Hepatocyte (in vitro differentiated cells): Measurements from ENCODE around the gene AUTS2. TPM values are rescaled to one million over a fixed set of nuclear protein-coding genes. Genes with fewer than 3 reads are reported as not detected.

ENCODE experiments used
- DNase-seq: peaks from one replicate; pipeline ENCODE4 v3.0.0-alpha.2; 2016; ENCODE audit warnings: low spot score
- H2AFZ ChIP-seq: fragments of 200-600 bp; sonication (generic); 2 replicates; pipeline ENCODE4 v1.6.0; 2016; ENCODE audit warnings: antibody characterized with exemption, mild to moderate bottlenecking
- H3K27ac ChIP-seq: fragments of 200-600 bp; sonication (generic); 2 replicates; pipeline ENCODE4 v1.5.1; 2016; ENCODE audit warnings: mild to moderate bottlenecking
- H3K27me3 ChIP-seq: fragments of 200-600 bp; sonication (generic); 2 replicates; pipeline ENCODE4 v1.6.1; 2016
- H3K36me3 ChIP-seq: fragments of 200-600 bp; sonication (generic); replicated peaks from 2 replicates; pipeline ENCODE4 v1.5.1; 2016; ENCODE audit warnings: low read depth; ENCODE audit not compliant: insufficient read depth
- H3K4me1 ChIP-seq: fragments of 200-600 bp; sonication (generic); 2 replicates; pipeline ENCODE4 v1.5.1; 2016; ENCODE audit warnings: mild to moderate bottlenecking, moderate library complexity; ENCODE audit not compliant: insufficient read depth
- H3K4me2 ChIP-seq: fragments of 200-600 bp; sonication (generic); 2 replicates; pipeline ENCODE4 v1.6.0; 2016
- H3K4me3 ChIP-seq: fragments of 200-600 bp; sonication (generic); 2 replicates; pipeline ENCODE4 v1.5.1; 2016; ENCODE audit warnings: mild to moderate bottlenecking
- H3K79me2 ChIP-seq: fragments of 200-600 bp; sonication (generic); 2 replicates; pipeline ENCODE4 v1.6.0; 2017; ENCODE audit warnings: mild to moderate bottlenecking
- H3K9me2 ChIP-seq: fragments of 200-600 bp; sonication (generic); replicated peaks from 2 replicates; pipeline ENCODE4 v1.6.0; 2017; ENCODE audit warnings: mild to moderate bottlenecking; ENCODE audit not compliant: insufficient read depth
- H3K9me3 ChIP-seq: fragments of 200-600 bp; sonication (generic); 2 replicates; pipeline ENCODE4 v1.5.1; 2016; ENCODE audit warnings: low read depth, mild to moderate bottlenecking
- H4K20me1 ChIP-seq: fragments of 200-600 bp; sonication (generic); 2 replicates; pipeline ENCODE4 v1.6.0; 2016; ENCODE audit warnings: mild to moderate bottlenecking; ENCODE audit not compliant: insufficient read depth, poor library complexity, severe bottlenecking
- EZH2 ChIP-seq: fragments of 200-600 bp; sonication (generic); IDR thresholded peaks from 2 replicates; pipeline ENCODE4 v1.6.1; 2016; ENCODE audit warnings: antibody characterized with exemption, mild to moderate bottlenecking, borderline replicate concordance
- EZH2phosphoT487 ChIP-seq: fragments of 200-600 bp; sonication (generic); IDR thresholded peaks from one replicate; pipeline ENCODE4 v1.6.1; 2018; ENCODE audit warnings: antibody characterized with exemption, mild to moderate bottlenecking, low read depth, moderate library complexity; ENCODE audit not compliant: unreplicated experiment, severe bottlenecking
- WGBS: methylation state at CpG from one replicate; pipeline ENCODE4 v1.1.6; 2016; ENCODE audit warnings: low lambda C conversion rate; ENCODE audit errors: missing lambda C conversion rate; 5-methylcytosine and 5-hydroxymethylcytosine counted together
- polyA plus RNA-seq: library from polyadenylated mRNA; unstranded; fragments of >200 nt; fragmentation: Nextera tagmentation; extraction: Ambion mirVana; gene quantifications from 2 replicates; pipeline ENCODE4 v1.2.1, GENCODE V29; 2016
- total RNA-seq: library from RNA; depleted of rRNA; stranded (reverse); fragments of >200 nt; gene quantifications from 2 replicates; pipeline ENCODE4 v1.2.3, GENCODE V29; 2014
- TF ChIP-seq, protein P1 (sequence below): fragments of 200-600 bp; sonication (generic); IDR thresholded peaks from 2 replicates; pipeline ENCODE4 v1.5.1; 2016; ENCODE audit warnings: antibody characterized with exemption, mild to moderate bottlenecking; ENCODE audit not compliant: poor library complexity

AUTS2 gene
- total and polyA plus RNA-seq, 2 experiments from 2014 or later = 34.4 to 40.9 TPM

DNA sequence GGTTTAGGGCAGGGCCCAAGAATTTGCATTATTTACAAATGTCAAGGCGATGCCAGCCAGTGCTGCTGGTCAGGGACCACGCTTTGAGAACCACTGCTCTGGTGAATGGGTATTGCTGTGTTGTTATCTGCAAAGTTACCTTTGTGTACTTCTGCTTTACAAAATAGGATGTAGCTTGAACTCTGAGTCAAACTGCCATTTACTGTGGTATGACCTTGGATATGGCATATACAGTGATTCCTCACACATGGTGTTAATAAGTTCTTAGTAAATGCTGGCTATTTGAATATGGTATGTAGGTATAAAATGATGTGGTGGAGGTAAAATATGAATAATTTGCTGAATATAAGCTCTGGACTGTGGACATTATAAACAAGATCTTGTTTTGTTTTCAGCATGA is 148.9 kb downstream of the AUTS2 start:
- Histone ChIP-seq H3K4me2 (no peak overlapping the region), H2AFZ (no peak overlapping the region), H3K9me3 (no peaks in the 10 kb centered on the region), H4K20me1 (peaks cover 3% of the 10 kb centered on the region), H3K27ac (no peak overlapping the region), H3K9me2 (no peaks in the 10 kb centered on the region), H3K4me3 (no peak overlapping the region), H3K36me3 (no peaks in the 10 kb centered on the region), H3K27me3 (no peaks in the 10 kb centered on the region), H3K4me1 (peaks cover 6% of the 10 kb centered on the region), H3K79me2 (peaks cover 35% of the 10 kb centered on the region)
- 98% methylated on average over 2 of the region's 2 CpGs for WGBS
- DNase-seq = no peak
- TF ChIP-seq, protein P1, sequence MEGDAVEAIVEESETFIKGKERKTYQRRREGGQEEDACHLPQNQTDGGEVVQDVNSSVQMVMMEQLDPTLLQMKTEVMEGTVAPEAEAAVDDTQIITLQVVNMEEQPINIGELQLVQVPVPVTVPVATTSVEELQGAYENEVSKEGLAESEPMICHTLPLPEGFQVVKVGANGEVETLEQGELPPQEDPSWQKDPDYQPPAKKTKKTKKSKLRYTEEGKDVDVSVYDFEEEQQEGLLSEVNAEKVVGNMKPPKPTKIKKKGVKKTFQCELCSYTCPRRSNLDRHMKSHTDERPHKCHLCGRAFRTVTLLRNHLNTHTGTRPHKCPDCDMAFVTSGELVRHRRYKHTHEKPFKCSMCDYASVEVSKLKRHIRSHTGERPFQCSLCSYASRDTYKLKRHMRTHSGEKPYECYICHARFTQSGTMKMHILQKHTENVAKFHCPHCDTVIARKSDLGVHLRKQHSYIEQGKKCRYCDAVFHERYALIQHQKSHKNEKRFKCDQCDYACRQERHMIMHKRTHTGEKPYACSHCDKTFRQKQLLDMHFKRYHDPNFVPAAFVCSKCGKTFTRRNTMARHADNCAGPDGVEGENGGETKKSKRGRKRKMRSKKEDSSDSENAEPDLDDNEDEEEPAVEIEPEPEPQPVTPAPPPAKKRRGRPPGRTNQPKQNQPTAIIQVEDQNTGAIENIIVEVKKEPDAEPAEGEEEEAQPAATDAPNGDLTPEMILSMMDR = no peak
- TF ChIP-seq EZH2 = no peak
- TF ChIP-seq EZH2phosphoT487 = no peak

GRCh38 chr7:69748530-69748929 is 150.3 kb downstream of the AUTS2 start:
- Histone ChIP-seq H3K4me2 (no peak overlapping the region), H3K36me3 (no peaks in the 10 kb centered on the region), H3K27me3 (no peaks in the 10 kb centered on the region), H4K20me1 (peaks cover 3% of the 10 kb centered on the region), H3K27ac (no peak overlapping the region), H3K79me2 (peaks cover 32% of the 10 kb centered on the region), H2AFZ (no peak overlapping the region), H3K4me1 (peaks cover 6% of the 10 kb centered on the region), H3K4me3 (no peak overlapping the region), H3K9me2 (no peaks in the 10 kb centered on the region), H3K9me3 (no peaks in the 10 kb centered on the region)
- DNase-seq = no peak
- TF ChIP-seq EZH2phosphoT487 (no peak), EZH2 (no peak)
- TF ChIP-seq, protein P1 = no peak

DNA sequence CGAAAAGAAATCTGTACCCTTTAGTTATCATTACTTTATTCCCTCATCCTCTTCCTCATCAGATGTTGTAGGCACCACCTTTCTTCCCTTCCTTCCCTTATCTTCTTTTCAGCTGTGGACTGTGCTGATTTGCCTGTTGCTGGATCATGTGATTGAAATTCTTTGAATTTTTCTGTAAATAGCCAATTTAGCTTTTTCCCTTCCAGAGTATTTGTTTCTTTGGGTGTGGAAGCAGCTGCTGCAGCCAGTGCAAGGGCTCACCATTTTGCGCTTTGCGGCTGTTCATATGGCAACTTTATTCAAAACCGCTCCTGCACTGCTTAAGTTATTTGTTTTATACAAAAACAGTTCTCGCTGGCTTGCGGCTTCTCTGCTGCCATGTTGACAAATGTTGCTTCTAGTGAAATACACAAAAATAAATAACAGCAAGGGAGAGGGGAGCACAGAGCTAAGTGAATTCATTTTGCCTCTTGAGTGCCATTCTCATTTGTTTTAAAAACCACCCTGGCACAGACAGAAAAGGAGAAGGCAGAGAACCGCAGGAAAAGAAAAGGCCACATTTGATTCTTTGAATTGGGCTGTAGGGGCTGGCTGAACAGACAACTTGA is 151.2 kb downstream of the AUTS2 start:
- H3K27ac ChIP-seq = no peak overlapping the region
- H3K27me3 ChIP-seq = no peaks in the 10 kb centered on the region
- DNase-seq = no peak
- no peaks in the 10 kb centered on the region for H3K36me3 ChIP-seq
- H3K4me3 ChIP-seq = no peak overlapping the region
- H3K4me2 ChIP-seq = no peak overlapping the region
- H4K20me1 ChIP-seq = peaks cover 3% of the 10 kb centered on the region
- H3K79me2 ChIP-seq = peaks cover 26% of the 10 kb centered on the region
- H3K9me3 ChIP-seq = no peaks in the 10 kb centered on the region
- H3K4me1 ChIP-seq = peaks cover 6% of the 10 kb centered on the region
- no peaks in the 10 kb centered on the region for H3K9me2 ChIP-seq
- H2AFZ ChIP-seq = no peak overlapping the region
- TF ChIP-seq, protein P1 = no peak
- no peak for TF ChIP-seq EZH2phosphoT487
- 92% methylated on average over 7 of the region's 7 CpGs for WGBS

- Histone ChIP-seq H3K27ac (no peak overlapping the region), H3K4me3 (no peak overlapping the region), H3K36me3 (no peaks in the 10 kb centered on the region), H3K9me2 (no peaks in the 10 kb centered on the region), H3K4me1 (peaks cover 6% of the 10 kb centered on the region), H3K79me2 (peaks cover 26% of the 10 kb centered on the region), H3K27me3 (no peaks in the 10 kb centered on the region), H3K9me3 (no peaks in the 10 kb centered on the region), H2AFZ (no peak overlapping the region), H3K4me2 (no peak overlapping the region), H4K20me1 (peaks cover 3% of the 10 kb centered on the region)
- 97% methylated on average over 4 of the region's 4 CpGs for WGBS
- no peak for DNase-seq
- TF ChIP-seq, protein P1 = no peak
- TF ChIP-seq EZH2 = no peak
- TF ChIP-seq EZH2phosphoT487 = no peak
Observed at GRCh38 chr7:69749994-69750393, 151.7 kb downstream of the AUTS2 start.
